Activated T-cell treated with anti-CD3 and anti-CD28 coated beads, Interleukin-2, amount 50 U/mL, for 4 hours (primary cell): ENCODE measurements around the gene USP19. TPM values are rescaled to one million over a fixed set of nuclear protein-coding genes. Genes with fewer than 3 reads are reported as not detected.

Source experiments
- ATAC-seq, 2 donors: fragments of 200-7000 bp; cut with Tn5 transposase; one replicate each; pipeline ENCODE4 v1.10.0; 2021
- DNase-seq: peaks from one replicate; pipeline ENCODE4 v3.0.0-alpha.2; 2020
- H3K27me3 Mint-ChIP-seq: one replicate; pipeline ENCODE4 v1.8.0; 2021; ENCODE audit warnings: low read depth, mixed read lengths
- H3K36me3 Mint-ChIP-seq: one replicate; pipeline ENCODE4 v1.8.0; 2022; ENCODE audit warnings: mixed read lengths; ENCODE audit not compliant: insufficient read depth
- H3K4me1 Mint-ChIP-seq: one replicate; pipeline ENCODE4 v1.8.0; 2021; ENCODE audit warnings: low read depth, mixed read lengths
- H3K4me3 Mint-ChIP-seq: one replicate; pipeline ENCODE4 v1.8.0; 2021; ENCODE audit warnings: mild to moderate bottlenecking, moderate library complexity, mixed read lengths
- H3K9me3 Mint-ChIP-seq: one replicate; pipeline ENCODE4 v1.8.0; 2021; ENCODE audit warnings: mixed read lengths
- total RNA-seq, 3 donors: library from RNA; stranded (reverse); gene quantifications; one replicate each; pipeline ENCODE4 v1.2.1, GENCODE V29; 2021

Gene USP19
- total RNA-seq, 3 donors from 2014 or later = 68.2 to 75.9 (median 75.1) TPM

DNA sequence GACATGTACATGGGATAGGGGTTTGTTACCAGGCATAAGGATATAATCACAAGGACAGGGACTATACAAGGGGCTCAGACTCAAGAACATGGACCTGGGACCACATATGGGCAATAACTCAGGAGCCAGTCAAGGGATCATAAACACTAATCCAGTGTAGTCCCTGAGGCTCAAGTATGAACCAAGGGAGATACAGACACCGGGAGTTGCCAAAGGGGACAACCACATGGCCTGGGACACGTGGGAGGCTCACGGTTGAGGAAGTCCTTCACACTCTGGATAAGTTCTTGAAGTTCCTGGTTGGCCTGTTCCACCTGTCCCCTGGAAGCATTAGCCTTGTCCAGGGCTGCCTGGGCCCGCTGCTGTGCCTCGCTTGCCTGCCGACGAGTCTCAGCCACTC is 1.8 kb upstream of the USP19 start:
- peaks cover 18% of the 10 kb centered on the region for H3K4me1 Mint-ChIP-seq
- no peaks in the 10 kb centered on the region for H3K27me3 Mint-ChIP-seq
- no peak for DNase-seq
- peak overlapping the region; percentile 87 for H3K4me3 Mint-ChIP-seq
- H3K9me3 Mint-ChIP-seq = no peaks in the 10 kb centered on the region
- H3K36me3 Mint-ChIP-seq = peaks cover 5% of the 10 kb centered on the region
- no peak for ATAC-seq

GRCh38 chr3:49122022-49122421 is 1.4 kb upstream of the USP19 start:
- peaks cover 18% of the 10 kb centered on the region for H3K4me1 Mint-ChIP-seq
- DNase-seq (no peak), ATAC-seq (no peak)
- no peaks in the 10 kb centered on the region for H3K9me3 Mint-ChIP-seq
- peak overlapping the region; percentile 87 for H3K4me3 Mint-ChIP-seq
- H3K27me3 Mint-ChIP-seq = no peaks in the 10 kb centered on the region
- H3K36me3 Mint-ChIP-seq = peaks cover 7% of the 10 kb centered on the region

GRCh38 chr3:49121132-49121736 is 611 bp upstream of the USP19 start:
- H3K27me3 Mint-ChIP-seq = no peaks in the 10 kb centered on the region
- H3K9me3 Mint-ChIP-seq = no peaks in the 10 kb centered on the region
- no peak for DNase-seq
- peaks cover 12% of the 10 kb centered on the region for H3K36me3 Mint-ChIP-seq
- H3K4me3 Mint-ChIP-seq = peak overlapping the region; percentile 87
- ATAC-seq = no peak
- H3K4me1 Mint-ChIP-seq = peaks cover 18% of the 10 kb centered on the region

DNA sequence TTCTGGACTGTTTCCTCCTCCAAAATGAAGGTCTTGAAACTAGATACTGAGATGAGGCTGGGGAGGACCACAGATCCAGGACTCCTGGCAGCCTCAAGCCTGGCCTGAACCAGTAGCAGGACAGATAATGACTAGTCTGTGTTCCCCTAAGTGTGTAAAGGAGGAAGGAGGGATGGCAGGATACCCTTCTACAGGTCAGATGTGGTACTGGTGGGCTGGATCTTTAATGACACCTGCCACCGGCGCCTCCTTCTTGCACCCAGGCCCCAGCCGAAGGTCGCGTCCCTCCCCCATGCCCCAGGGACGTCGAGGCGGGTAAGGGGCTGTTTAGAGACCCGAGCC is 556 bp downstream of the USP19 start:
- no peak for DNase-seq

DNA sequence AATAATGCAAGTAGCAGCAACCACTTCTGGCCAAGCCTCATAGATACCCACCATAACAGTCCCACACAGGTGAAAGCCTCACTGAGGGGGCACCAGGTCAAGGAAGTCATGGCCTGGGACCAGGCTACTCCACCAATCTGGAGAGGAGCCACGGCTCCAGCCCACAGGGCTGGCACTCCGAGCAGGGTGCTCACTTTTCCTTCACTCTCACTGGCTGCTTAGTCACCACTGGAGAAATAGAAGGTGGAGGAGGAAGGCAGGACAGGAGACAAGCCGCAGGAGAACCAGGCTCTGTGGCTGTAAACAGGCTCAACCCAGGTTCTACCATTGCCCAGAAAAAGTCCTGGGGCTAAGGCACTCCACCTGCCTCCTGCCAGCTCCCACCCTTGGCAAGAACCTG is 1.2 kb downstream of the USP19 start:
- no peak for DNase-seq
- H3K4me3 Mint-ChIP-seq = peak overlapping the region; percentile 87
- ATAC-seq = no peak
- H3K27me3 Mint-ChIP-seq = no peaks in the 10 kb centered on the region
- H3K4me1 Mint-ChIP-seq = peaks cover 18% of the 10 kb centered on the region
- H3K36me3 Mint-ChIP-seq = peaks cover 28% of the 10 kb centered on the region
- no peaks in the 10 kb centered on the region for H3K9me3 Mint-ChIP-seq

More for the DNA sequence above, 556 bp downstream of the USP19 start:
- peak; percentile 5 to 9 for ATAC-seq
- Mint-ChIP-seq H3K9me3 (no peaks in the 10 kb centered on the region), H3K4me1 (peaks cover 18% of the 10 kb centered on the region), H3K36me3 (peaks cover 23% of the 10 kb centered on the region), H3K27me3 (no peaks in the 10 kb centered on the region), H3K4me3 (peak overlapping the region; percentile 87)

GRCh38 chr3:49119036-49119435 is 1.6 kb downstream of the USP19 start:
- no peaks in the 10 kb centered on the region for H3K9me3 Mint-ChIP-seq
- H3K36me3 Mint-ChIP-seq = peaks cover 30% of the 10 kb centered on the region
- ATAC-seq = no peak
- peak overlapping the region; percentile 87 for H3K4me3 Mint-ChIP-seq
- no peaks in the 10 kb centered on the region for H3K27me3 Mint-ChIP-seq
- no peak for DNase-seq
- H3K4me1 Mint-ChIP-seq = peaks cover 18% of the 10 kb centered on the region

DNA sequence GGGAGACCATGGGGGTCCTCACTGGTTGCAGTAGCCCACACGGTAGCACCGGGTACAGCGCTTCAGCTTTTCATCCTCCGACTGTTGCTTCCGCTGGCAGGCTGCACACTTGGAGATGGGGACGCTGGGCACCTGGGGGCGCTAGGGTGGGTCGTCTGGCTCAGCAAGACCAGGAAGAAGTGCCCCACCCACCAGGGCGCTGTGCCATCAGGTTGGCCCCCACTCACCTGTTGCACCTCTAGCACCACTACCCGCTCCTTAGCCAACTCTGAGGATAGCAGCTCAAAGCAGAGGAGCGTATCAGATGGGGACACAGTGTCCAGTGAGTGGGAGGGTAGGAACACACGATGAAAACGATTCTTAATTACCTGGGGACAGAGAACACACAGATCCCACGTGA is 8.4 kb downstream of the USP19 start:
- DNase-seq (no peak), ATAC-seq (no peak)
- H3K27me3 Mint-ChIP-seq = no peaks in the 10 kb centered on the region
- H3K4me3 Mint-ChIP-seq = no peak overlapping the region
- peaks cover 1% of the 10 kb centered on the region for H3K4me1 Mint-ChIP-seq
- no peaks in the 10 kb centered on the region for H3K9me3 Mint-ChIP-seq
- peaks cover 38% of the 10 kb centered on the region for H3K36me3 Mint-ChIP-seq

GRCh38 chr3:49111347-49111746 is 9.3 kb downstream of the USP19 start:
- peaks cover 34% of the 10 kb centered on the region for H3K36me3 Mint-ChIP-seq
- H3K4me1 Mint-ChIP-seq = peaks cover 1% of the 10 kb centered on the region
- ATAC-seq (no peak), DNase-seq (no peak)
- no peaks in the 10 kb centered on the region for H3K9me3 Mint-ChIP-seq
- no peak overlapping the region for H3K4me3 Mint-ChIP-seq
- H3K27me3 Mint-ChIP-seq = no peaks in the 10 kb centered on the region

DNA sequence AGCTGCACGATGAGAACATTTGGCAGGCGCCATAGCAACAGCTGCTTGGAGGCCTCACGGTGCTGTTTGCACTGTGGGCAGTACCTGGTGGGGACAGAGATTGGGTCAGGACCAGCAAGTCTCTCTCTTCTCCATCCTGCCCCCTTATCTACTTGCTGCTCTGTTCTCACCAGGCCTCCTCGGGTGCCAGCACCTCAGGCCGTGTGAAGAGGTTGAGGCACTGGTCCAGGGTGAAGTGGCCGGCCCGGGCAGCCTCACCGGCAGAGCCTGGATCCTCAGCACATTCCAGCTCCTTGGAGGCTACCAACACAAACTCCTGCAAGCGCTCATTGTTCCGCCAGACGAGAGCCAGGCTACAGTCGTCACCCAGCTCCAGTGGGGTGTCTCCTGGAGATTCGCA is 9.8 kb downstream of the USP19 start:
- H3K4me1 Mint-ChIP-seq = peaks cover 2% of the 10 kb centered on the region
- ATAC-seq (no peak), DNase-seq (no peak)
- no peaks in the 10 kb centered on the region for H3K9me3 Mint-ChIP-seq
- peaks cover 28% of the 10 kb centered on the region for H3K36me3 Mint-ChIP-seq
- no peaks in the 10 kb centered on the region for H3K27me3 Mint-ChIP-seq
- H3K4me3 Mint-ChIP-seq = no peak overlapping the region

DNA sequence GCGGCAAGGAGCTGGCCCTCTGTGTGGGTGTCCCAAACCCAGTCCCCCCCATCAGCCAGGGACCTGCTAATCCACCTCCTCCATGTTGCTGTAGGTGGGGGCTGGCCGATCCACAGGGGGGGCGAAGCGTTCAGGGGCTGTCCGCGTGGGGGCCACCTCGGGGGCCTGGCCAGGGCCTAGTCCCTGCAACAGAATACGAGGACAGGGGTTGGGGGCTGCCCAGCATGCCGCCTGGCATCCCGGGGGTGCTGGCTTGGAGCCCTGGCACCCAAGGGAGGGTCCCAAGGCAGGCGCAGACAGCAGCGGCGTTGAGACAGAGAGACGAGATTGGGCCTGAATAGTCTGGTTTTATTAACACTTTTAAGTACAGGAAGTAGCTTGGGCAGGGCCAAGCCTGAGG is 12.3 kb downstream of the USP19 start:
- Mint-ChIP-seq H3K4me1 (peaks cover 25% of the 10 kb centered on the region), H3K27me3 (no peaks in the 10 kb centered on the region), H3K4me3 (no peak overlapping the region), H3K9me3 (no peaks in the 10 kb centered on the region), H3K36me3 (peaks cover 15% of the 10 kb centered on the region)
- DNase-seq (no peak), ATAC-seq (no peak)

DNA sequence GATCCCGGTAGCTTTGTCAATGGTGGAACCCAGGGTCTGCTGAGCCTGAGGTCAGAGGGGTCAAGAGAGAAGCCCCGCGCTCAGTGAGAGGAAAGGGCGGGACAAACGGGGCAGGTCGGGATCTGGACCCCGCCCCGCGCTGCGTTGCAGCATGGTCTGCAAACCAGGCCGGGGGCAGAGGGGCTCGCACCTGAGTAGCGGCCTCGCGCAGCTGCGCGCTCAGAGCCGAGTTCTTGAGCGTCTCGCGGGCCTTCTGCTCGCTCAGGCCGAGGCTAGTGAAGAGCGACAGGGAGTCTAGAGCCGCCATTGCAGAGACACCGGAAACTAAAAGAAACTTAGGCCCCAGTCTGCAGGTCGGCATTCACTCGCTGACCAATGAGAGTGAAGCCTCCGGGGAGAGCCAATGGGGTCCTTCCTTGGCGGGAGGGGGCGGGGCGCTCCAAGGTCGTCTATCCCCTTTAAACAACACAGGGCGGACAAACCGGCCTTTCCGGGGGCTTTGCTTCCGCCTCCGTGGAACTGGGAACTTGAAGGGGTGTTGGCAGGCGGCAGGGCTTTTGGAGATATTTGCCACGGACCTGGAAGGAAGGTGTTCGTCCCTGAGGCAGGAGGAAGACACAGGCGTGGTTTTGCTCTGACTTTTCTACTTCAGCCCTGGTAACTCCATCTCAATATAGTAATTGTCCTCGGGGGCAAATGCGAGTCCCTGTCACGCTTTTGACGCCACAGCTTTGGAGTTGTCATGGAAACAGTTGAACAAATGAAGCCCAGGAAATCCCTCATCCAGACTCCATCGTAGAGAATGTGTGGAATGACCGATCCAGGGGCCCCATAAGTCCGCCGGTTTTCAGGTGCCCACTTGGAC is 16.0 kb downstream of the USP19 start, which contains the start of gene QARS1:
QARS1 (minus strand) TSS at position 331 of the 865 bp plus-strand sequence; CDS start at position 307, 24 bp downstream.
- H3K27me3 Mint-ChIP-seq = no peaks in the 10 kb centered on the region
- peak; percentile 98 to 99 for ATAC-seq
- peaks cover 29% of the 10 kb centered on the region for H3K4me1 Mint-ChIP-seq
- peaks cover 22% of the 10 kb centered on the region for H3K36me3 Mint-ChIP-seq
- peak within 1 kb of the TSS; percentile 98 for H3K4me3 Mint-ChIP-seq
- no peaks in the 10 kb centered on the region for H3K9me3 Mint-ChIP-seq
- peak; percentile 79 for DNase-seq

DNA sequence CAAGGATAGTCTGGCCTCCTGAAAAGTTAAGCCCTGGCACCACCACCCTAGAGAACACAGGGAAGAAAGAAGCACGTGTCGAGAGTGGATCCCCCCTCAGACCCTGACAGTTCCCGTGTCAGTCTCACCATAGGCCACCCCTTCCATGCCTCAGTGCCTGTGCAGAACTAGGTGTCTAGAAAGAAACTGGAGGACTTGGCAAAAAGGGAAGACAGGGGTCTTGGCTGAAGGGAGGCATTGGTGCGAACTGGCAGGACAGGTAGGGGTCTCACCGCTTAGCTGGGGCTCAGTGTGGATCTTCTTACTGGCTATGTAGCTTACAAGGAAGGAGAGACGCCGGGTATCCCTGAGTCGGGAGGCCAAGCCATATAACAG is 16.6 kb downstream of the USP19 start:
- ATAC-seq (peak in 1 of 2 donors; percentile 1), DNase-seq (no peak)
- Mint-ChIP-seq H3K27me3 (no peaks in the 10 kb centered on the region), H3K9me3 (no peaks in the 10 kb centered on the region), H3K4me1 (peaks cover 29% of the 10 kb centered on the region), H3K4me3 (peak overlapping the region; percentile 98), H3K36me3 (peaks cover 21% of the 10 kb centered on the region)

GRCh38 chr3:49100046-49100615 is 20.5 kb downstream of the USP19 start:
- H3K27me3 Mint-ChIP-seq = no peaks in the 10 kb centered on the region
- H3K4me3 Mint-ChIP-seq = no peak overlapping the region
- DNase-seq (no peak), ATAC-seq (no peak)
- no peaks in the 10 kb centered on the region for H3K9me3 Mint-ChIP-seq
- H3K4me1 Mint-ChIP-seq = peaks cover 25% of the 10 kb centered on the region
- peaks cover 28% of the 10 kb centered on the region for H3K36me3 Mint-ChIP-seq

DNA sequence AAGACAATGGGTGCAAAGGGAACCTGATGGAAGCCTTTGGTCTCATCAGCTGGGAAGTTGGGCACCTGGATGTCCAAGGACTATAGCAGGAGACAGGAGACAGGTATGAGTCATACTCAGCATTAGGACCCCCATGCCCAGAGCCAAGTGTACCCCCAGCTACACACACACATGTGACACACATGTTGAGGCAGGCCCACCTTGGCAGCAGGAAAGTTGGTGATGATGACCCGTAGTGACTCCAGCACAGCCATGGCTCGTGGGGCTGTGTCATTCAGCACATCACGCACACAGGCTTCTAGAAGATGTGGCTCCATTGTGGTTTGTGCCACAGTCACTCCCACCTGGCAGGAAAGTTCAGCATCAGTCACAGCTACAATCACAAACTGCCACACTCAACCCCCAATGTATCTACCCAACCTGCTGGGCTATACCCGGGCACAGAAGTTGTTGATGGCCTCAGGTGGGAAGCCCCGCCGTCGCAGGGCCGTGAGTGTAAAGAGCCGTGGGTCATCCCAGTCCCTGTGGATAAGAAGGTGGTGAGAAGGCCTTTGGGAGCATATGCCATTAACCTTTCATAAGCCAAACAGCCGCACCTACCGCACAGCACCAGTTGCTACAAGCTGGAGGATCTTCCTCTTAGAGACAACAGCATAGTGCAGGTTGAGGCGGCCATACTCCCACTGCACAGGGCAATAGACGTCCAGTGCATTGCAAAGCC is 21.6 kb downstream of the USP19 start:
- no peak for DNase-seq
- ATAC-seq = no peak
- Mint-ChIP-seq H3K36me3 (peaks cover 28% of the 10 kb centered on the region), H3K4me3 (no peak overlapping the region), H3K4me1 (peaks cover 23% of the 10 kb centered on the region), H3K27me3 (no peaks in the 10 kb centered on the region), H3K9me3 (no peaks in the 10 kb centered on the region)
